GM12875 (cell line): ENCODE data around the gene TBC1D22A.

ENCODE experiments used
- H3K4me3 ChIP-seq: one replicate; pipeline ENCODE4 v1.5.1; 2011; ENCODE audit warnings: low read depth, low read length, control low read depth
- CTCF ChIP-seq: IDR thresholded peaks from 2 replicates; pipeline ENCODE4 v1.5.1; 2011; ENCODE audit warnings: low read depth, mild to moderate bottlenecking, control low read depth, inconsistent platforms, low read length, moderate library complexity, borderline replicate concordance; ENCODE audit not compliant: insufficient read depth

Gene TBC1D22A

GRCh38 chr22:46737976-46738646, 24.3 kb upstream of the TBC1D22A start, which contains the start of gene CERK:
TSS of gene CERK (minus strand) at chr22:46738252. CDS start at chr22:46738148, 104 bp downstream.
- no peak for TF ChIP-seq CTCF
- peak within 1 kb of the TSS; percentile 62 for H3K4me3 ChIP-seq

GRCh38 chr22:46738647-46739093, 23.8 kb upstream of the TBC1D22A start:
- TF ChIP-seq CTCF, result no peak
- H3K4me3 ChIP-seq, result peak overlapping the region; percentile 62

- TF ChIP-seq CTCF, result no peak
These were observed 23.2 kb upstream of the TBC1D22A start for GRCh38 chr22:46739094-46739870.

GRCh38 chr22:46740910-46741780, 21.3 kb upstream of the TBC1D22A start:
- no peak for TF ChIP-seq CTCF
- H3K4me3 ChIP-seq, result no peak overlapping the region

More at GRCh38 chr22:46739094-46739870, 23.2 kb upstream of the TBC1D22A start:
- H3K4me3 ChIP-seq, result no peak overlapping the region

- no peak overlapping the region for H3K4me3 ChIP-seq
- no peak for TF ChIP-seq CTCF
These were observed 20.4 kb upstream of the TBC1D22A start for GRCh38 chr22:46741974-46742519.

GRCh38 chr22:46742576-46743221, 19.8 kb upstream of the TBC1D22A start:
- no peak for TF ChIP-seq CTCF
- H3K4me3 ChIP-seq, result no peak overlapping the region
